HG03097 (cell line): ENCODE measurements around the gene CD82.
"Not testable (repeated sequence)": the region's sequence is repeated elsewhere in the genome, so short reads cannot be mapped to it uniquely, and the experiment has no call there.

Source experiments
- ATAC-seq: cut with Tn5 transposase; IDR thresholded peaks from one replicate; pipeline ENCODE4 v1.9.1; 2021; ENCODE audit not compliant: unreplicated experiment, low FRiP score

The CD82 gene

DNA sequence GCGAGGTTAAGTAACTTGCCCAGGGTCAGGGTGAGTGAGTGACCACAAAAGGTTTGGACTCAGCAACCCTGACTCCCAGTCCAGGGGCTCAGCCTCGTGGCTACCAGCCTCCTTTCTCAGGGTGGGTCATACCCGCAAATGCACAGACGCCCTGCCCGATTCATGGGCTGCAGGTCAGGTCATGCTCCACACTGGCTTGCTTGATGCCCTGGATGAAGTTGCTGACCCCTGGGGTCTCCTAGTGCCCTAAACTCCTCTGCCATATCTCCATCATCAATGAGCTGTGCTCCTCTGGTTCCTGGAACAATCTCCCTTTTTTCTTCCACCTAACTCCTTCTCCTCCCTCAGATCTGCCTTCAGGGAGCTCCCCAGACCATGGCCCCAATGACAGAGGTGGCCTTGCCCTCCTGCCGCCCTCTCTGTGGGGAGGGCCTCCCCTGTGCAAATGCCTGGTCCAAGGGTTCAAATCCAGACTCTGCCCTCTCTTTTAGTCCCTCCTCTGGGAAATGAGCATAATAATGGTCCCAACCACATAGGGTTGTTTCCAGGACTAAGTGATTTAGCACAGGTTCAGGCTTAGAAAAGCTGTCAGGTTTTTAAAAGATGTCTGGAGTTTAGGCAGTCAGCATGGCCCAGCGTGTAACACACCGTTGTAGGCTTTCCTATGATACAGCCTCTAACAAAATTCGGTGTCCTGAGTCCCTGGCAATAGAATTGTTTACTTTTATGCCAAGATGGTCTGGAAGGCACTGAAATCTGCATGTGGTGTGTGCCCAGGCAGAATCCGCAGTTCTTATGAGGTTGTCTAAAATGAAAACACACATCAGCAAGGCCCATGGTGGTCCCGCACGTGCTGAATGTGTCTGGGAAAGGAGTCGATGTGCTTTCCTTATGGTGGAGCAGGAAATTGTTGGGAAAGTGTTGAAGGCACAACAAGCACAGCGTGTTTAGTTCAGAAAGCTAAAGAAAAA is 63.6 kb downstream of the CD82 start:
- ATAC-seq = no peak

DNA sequence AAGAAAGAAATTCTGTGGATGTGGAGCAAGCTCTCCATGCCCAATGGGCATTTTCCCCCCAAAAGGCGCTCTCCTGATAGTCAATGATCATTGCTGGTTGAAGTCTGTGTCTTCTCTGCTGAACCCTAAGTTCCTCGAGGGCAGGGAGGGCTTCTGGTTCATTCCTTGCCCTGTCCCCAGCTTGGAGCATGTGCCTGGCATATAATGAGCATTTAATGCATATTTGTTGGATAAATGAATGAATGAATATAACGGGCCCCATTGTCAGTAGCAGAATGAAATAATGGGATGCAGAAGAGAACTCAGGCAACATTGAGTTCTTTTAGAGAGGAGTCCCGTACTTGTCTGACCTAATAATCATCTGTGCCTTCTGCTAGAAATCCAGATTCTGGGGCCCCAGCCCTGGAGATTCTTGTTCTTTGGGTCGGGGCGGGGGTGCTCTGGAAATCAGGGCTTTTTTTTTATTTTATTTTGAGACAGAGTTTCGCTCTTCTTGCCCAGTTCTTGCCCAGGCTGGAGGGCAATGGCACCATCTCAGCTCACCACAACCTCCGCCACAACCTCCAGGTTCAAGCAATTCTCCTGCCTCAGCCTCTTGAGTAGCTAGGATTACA is 64.4 kb downstream of the CD82 start:
- ATAC-seq = no peak

DNA sequence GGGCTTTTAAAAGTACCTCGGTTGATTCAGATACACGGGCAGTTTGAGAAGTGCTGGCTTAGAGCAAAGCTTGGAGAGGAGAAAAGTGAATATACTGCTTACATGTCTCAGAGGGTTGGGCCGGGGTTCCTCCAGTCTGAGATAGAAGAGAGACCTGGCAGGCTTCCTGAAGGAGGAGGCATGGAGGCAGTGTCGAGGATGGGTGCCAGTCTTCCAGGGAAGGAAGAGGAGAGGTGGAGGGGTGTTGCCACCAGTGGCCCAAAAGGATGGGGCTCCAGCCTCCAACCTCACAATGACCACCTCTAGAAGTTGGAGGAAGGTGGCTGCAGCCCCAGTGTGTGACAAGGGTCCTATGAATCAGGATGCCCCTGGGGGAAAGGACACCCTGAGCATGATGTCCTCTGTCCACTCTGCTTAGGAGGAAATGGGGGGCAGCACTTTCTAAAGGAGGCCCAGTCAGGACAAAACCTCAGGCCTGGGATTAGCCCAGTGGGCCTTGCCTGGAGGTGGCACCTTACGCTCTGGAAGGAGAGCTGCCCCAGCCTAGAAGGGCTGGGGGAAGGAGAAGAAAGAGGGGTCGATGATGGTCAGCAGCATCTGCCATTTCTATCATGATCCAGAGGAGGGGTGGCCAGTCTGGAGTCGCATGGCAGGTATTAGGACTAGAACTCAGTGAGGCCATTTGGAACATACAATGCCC is 65.2 kb downstream of the CD82 start:
- ATAC-seq = no peak

DNA sequence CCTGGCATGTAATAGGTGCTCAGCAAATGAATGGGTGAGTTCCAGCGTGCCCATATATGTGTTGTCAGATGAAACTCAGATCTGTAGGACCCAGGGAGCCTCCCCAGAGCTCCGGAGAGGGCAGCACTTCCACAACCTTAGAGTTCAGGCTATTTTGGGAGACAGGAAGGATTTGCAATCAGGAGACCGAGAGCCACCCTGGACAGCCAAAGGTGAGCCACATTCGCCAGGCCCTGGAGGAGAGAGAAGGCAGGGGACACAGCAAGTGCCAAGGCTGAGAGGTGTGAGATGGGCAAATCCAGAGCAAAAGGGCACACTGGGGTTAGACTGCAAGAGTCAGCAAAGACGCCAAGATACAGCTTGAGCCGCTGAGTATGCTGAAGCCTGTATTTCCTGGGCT is 66.4 kb downstream of the CD82 start:
- ATAC-seq = no peak

DNA sequence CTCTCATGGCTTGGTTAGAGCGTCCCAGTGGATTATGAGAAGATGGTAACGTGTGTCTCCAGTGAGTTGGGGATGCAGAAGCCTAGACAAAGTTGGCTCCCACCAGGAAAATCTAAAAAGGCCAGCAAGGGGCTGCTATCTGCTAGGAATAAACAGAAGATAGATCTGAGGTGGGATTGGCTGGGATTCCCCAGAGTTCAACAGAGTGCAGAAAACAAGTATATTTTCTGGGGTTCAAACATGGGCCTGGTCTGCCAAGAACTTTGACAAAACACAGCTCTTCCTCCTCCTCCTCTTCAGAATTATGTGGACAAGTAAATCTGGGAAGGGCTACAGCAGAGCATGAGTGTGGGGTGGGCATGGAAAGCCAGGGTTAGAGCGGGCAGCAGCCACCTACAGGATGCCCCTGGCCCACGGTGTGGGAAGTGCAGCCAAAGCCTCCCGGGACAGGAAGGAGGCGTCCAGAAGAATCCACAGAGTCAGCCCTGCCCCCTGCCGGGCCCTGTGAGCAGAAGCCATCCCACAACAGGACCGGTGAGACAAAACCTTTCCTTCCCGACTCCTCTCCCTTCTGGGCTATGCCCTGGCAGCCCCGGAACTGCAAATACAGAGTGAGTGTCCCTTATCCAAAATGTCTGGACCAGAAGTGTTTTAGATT is 67.1 kb downstream of the CD82 start:
- no peak for ATAC-seq

DNA sequence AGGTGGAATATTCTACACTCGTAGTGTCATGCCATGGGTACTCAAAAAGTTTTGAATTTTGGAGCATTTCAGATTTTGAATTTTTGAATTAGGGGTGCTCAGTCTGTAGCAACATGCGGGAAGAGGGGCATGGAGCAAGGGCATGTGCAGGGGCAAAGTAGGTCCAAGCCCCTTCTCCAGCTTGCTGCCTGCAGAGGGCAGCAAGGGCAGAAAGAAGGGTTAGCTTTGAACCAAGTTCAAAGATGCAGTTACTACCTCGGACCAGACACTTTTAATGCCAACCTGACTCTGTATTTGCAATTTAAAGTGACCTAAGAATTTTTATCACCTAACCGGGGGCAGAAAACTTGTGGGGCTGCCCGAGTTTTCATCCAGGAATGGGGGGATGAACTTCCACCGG is 68.2 kb downstream of the CD82 start:
- ATAC-seq = no peak

DNA sequence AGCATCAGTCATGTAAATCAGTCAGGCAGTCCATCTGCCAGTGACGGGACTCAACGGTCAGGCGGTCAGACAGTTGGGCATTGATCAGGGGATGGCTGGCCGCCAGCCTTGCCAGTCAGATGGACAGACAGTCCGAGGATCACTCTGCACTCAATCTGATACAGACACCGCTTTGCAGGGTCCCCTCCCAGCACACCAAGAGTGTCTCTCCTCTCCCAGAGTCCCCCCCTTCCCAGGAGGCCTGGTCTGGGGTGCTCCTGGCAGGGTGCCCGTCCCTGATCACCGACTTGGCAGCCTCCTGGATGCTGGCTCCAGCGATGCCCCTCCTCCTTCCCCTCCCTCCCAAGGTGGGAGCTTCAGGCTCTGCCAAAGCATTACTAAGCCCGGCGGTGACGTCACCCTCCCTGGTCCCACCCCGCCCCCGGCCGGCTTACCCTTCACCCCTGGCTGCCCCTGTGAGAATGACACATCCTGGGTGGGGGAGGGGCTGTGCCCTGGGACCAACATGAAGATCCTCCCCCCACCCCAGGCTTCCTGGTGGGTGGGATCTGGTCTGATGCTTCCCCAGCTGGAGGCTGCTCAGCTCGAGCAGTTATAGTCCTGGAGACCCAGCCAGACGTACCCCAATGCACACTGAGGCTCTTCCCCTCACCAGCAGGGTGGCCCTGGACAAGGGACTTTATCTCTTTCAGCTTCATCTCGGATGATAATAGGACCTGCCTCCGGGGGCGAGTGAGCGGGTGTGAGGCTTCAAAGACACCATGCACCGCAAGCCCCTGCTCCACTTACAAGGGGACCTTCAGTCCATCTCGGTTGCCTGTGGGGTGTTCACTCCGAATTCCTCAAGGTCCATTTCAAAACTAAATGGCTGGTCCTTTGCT is 69.2 kb downstream of the CD82 start:
- no peak for ATAC-seq

DNA sequence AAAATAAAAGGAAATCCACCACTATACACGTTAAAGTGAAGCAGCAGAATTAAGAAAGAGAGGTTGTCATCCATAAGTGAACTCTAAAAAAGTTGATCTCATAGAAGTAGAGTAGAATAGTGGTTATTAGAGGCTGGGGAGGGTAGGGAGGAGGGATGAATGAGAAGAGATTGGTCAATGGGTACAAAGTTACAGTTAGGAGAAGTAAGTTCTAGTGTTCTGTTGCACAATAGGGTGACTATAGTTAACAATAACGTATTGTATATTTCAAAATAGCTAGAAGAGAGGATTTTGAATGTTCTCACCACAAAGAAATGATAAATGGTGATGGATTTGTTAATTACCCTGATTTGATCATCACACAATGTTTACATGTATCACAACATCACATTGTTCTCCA is 72.0 kb downstream of the CD82 start:
- ATAC-seq = no peak

DNA sequence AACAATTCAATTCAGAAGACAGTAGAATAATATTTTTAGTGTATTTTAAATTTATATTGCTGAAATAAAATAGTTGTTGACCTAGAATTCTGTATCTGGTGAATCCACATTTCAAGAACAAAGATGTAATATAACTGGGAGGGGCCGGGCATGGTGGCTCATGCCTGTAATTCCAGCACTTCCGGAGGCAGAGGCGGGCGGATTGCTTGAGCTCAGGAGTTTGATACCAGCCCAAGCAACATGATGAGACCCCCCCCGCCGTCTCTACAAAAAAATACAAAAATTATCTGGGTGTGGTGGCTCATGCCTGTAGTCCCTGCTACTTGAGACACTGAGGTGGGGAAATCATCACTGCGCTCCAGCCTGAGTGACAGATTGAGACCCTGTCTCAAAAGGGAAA is 72.6 kb downstream of the CD82 start:
- ATAC-seq = no peak

DNA sequence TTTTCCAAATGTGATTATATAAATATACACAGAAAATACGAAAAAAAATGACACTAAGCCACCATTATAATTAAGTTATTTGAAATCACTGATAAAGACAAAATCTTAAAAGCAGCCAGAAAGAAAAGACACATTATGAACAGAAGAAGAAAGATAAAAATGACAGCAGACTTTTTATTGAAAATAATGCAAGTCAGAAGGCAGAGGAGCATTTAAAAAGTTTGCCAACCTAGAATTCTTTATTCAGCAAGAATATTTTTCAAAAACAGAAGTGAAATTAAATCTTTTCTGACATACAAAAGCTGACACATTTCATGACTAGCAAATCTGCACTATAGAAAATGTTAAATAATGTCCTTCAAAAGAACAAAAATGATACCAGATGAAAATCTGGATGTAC is 77.8 kb downstream of the CD82 start:
- ATAC-seq = no peak

DNA sequence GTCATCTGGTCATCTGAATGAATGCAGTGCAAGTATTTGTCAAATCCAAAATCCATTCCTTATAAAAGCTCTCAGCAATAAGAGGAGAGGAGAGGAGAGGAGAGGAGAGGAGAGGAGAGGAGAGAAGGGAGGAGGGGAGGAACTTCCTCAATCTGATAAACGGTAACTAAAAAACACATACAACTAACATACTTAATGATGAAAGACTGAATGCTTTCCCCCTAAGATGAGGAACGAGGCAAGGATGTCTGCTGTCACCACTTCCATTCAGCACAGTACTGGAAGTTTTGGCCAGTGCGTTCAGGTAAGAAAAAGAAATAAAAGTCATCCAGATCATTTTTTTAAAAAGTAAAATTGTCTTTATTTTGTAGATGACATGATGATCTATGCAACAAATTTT is 80.4 kb downstream of the CD82 start:
- ATAC-seq = no peak

DNA sequence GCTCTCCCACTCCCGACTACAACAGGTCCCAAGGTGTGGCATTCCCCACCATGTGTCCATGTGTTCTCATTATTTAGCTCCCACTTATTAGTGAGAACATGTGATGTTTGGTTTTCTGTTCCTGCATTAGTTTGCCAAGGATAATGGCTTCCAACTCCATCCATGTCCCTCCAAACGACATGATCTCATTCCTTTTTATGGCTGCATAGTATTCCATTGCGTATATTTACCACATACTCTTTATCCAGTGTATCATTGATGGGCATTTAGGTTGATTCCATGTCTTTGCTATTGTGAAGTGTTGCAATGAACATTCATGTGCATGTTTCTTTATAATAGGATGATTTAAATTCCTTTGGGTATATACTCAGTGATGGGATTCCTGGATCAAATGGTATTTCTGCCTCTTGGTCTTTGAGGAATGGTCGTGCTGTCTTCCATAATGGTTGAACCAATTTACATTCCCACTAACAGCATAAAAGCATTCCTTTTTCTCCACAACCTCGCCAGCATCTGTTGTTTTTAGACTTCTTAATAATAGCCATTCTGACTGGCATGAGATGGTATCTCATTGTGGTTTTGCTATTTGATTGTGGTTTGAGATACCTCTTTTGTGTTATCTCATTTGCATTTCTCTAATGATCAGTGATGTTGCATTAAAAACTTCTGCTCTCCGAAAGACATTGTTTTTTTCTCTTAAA is 81.9 kb downstream of the CD82 start:
- not testable (repeated sequence) for ATAC-seq

DNA sequence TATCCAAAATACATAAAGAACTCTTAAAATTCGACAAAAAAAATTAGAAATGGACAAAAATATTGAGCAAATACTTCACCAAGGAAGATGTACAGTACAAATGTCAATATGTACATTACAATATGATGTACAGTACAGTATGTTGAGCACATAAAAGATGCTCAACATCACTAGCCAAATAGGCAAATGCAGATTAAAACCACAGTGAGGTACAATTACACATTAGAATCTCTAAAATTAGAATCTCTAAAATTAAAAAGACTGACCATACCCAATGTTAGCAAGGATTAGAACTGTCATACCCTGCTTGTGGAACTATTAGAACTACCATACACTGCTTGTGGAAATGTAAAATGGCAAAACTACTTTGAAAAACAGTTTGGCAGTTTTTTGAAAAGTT is 82.6 kb downstream of the CD82 start:
- no peak for ATAC-seq

DNA sequence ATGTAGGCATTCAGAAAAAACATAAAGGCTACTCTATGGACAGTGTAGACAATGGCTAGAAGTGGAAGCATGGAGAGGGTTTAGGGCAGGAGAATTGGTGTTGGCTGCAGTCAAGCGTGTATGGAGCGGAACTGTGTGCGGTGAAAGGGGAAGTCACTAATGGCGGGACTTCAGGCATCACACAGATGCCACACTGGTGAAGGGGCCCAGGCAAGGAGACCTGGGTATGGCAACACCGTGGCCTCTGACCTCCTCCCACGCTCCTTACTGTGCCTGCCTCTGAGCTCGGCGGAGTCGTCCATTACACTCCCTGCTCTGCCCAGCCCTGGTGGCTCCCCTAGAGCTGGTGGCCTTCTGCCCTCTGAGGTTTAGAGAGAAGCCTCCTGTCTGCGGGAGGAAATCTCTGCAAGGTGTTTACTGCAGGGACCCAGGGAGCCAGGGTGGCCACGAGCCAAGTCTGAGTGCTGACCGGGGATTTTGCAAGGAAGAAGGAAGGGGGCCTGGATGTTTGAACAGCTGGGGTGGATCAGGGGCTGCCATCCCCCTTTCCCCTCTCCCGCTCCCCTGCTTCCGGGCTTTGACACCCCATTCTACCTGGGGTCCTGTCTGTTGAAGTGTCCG is 86.2 kb downstream of the CD82 start:
- ATAC-seq = no peak

DNA sequence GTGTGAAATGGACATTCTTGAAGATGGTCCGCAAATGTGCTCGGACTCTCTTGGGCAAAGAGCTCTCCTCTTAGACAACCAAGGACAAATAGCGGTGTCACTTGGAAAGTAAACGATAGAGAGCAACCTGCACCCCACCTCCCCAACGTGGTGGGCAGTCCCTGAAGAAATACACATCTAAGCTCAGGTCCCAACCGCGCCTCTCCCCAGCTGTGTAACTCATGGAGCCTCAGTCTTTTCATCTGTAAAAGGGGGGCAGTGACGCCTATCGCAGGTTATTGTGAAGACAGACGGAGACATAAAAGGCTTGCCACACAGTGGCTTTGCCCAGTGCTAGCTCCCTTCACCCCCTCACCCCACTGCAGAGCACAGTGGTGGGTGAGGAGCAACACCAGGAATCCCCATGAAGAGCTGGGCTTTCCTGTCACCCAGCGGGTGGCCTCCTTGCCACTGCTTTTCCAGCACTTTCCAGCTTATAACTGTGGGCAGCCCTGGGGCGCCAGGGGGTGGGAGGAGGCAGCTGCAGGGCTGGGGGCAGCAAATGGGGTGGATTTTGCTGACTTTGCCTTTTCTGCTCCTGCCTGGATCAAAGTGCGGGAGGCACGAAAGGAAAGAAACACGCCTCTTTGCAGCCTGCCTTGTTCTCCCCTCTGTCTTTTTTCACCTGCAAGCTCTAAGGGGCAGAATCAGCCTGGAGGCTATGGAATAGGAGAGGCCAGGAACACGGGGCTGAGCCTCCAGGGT is 87.6 kb downstream of the CD82 start:
- ATAC-seq = no peak

DNA sequence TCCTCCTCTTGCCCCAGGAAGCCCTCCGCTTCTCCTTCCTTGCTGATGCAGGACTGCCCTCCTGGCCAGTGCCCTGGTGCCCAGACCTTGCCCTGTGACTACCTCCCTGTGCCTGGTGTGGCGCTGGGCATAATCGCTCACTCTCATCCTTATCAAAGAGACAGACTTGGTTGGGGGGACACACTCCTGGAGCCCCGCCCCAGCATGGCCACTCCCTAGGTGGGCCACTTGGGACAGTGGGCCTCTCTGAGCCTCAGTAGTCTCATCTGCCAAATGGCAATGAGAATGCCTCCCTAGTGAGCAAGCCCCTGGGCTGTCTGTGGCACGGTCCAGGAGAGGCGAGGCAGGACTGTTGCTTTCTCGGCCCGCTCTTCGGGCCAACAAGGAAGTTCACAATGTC is 88.6 kb downstream of the CD82 start:
- ATAC-seq = no peak

DNA sequence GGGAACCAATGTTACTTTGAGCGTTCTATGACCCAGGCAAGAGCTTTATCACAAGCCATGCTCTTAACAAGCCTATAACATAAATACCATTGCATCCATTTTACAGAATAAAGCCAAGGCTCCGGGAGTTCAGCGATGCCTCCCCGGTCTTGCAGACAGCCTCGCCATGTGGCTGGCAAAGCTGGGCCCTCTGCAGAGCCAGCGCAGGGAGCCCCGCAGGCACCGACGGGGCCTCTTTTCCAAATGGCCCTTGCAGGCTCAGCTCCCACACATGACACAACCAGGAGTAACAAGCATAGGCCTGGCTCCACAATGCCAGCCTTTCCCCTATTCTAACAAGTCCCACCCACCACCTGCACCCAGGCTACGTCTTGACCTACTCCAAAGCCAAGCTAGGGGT is 89.1 kb downstream of the CD82 start:
- ATAC-seq = no peak

DNA sequence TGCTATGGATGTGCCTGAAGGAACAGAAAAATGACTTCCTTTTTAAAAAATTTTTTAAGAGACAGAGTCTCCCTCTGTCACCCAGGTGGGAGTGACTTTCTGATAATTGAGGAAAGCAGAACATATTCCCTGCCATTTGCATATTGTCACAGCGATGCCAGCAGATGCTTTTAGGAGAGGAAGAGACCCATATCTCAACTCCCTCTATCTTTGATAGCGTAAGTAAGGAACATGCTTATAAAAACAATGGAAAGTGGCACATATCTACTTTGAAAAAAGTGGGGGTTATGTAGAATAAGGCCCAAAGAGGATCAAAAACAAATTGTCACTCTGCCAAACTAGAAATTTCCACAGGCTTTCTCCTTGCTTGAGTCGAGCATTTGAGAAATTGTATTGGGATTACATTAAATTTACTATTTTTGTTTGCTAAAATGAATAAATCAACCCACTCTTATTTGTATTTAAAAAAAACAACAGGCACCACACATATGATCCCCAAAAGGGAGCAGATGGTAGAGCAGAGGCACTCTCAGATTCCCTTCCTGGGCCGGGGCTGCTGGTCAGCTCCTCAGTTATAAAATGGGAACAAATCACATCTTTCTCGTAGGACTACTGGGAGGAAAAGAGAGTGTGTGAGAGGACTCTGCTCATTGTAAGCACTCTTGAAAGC is 92.5 kb downstream of the CD82 start:
- no peak for ATAC-seq
